Fibroblast of lung (primary cell): ENCODE results near the gene TNFSF8. TPM values are rescaled to one million over a fixed set of nuclear protein-coding genes. Genes with fewer than 3 reads are reported as not detected.

Experiments
- DNase-seq, 2 donors: peaks; one replicate each; pipeline versions ENCODE4 v3.0.0 to v3.0.0-alpha.2; 2010; ENCODE audit warnings: low read depth in 2 of 2
- H2AFZ ChIP-seq: 2 replicates; pipeline ENCODE4 v1.5.1; 2012; ENCODE audit warnings: low read length, control low read depth, inconsistent platforms
- H3K27ac ChIP-seq: 2 replicates; pipeline ENCODE4 v1.5.1; 2011; ENCODE audit warnings: low read length, control low read depth; ENCODE audit not compliant: insufficient read depth
- H3K27me3 ChIP-seq: 2 replicates; pipeline ENCODE4 v1.5.1; 2011; ENCODE audit warnings: mild to moderate bottlenecking, low read length; ENCODE audit not compliant: control insufficient read depth, insufficient read depth
- H3K36me3 ChIP-seq: 2 replicates; pipeline ENCODE4 v1.5.1; 2011; ENCODE audit warnings: low read length; ENCODE audit not compliant: control insufficient read depth, insufficient read depth
- H3K4me1 ChIP-seq: 2 replicates; pipeline ENCODE4 v1.5.1; 2011; ENCODE audit warnings: low read length; ENCODE audit not compliant: control insufficient read depth, insufficient read depth; ENCODE audit errors: extremely low read depth
- H3K4me2 ChIP-seq: 2 replicates; pipeline ENCODE4 v1.5.1; 2011; ENCODE audit warnings: low read length, control low read depth; ENCODE audit not compliant: insufficient read depth; ENCODE audit errors: extremely low read depth
- H3K4me3 ChIP-seq, 4 experiments: fragments of 200-600 bp in 1 of 4; sonication (generic) in 1 of 4; replicated peaks in 1 of 4; 2 replicates each; pipeline ENCODE4 v1.5.1; 2011 to 2016; ENCODE audit warnings: low read length in 4 of 4, low read depth in 3 of 4, mild to moderate bottlenecking in 3 of 4, control low read depth in 2 of 4, inconsistent platforms in 1 of 4, mixed read lengths in 1 of 4; ENCODE audit not compliant: insufficient read depth in 1 of 4; ENCODE audit errors: control extremely low read depth in 1 of 4
- H3K79me2 ChIP-seq: 2 replicates; pipeline ENCODE4 v1.5.1; 2012; ENCODE audit warnings: mild to moderate bottlenecking, low read length, inconsistent platforms; ENCODE audit not compliant: control insufficient read depth, insufficient read depth
- H3K9ac ChIP-seq: 2 replicates; pipeline ENCODE4 v1.5.1; 2011; ENCODE audit warnings: mild to moderate bottlenecking, low read length, control low read depth; ENCODE audit not compliant: insufficient read depth
- H3K9me3 ChIP-seq: 2 replicates; pipeline ENCODE4 v1.5.1; 2012; ENCODE audit warnings: low read depth, low read length; ENCODE audit not compliant: control insufficient read depth, insufficient read depth
- H4K20me1 ChIP-seq: 2 replicates; pipeline ENCODE4 v1.5.1; 2011; ENCODE audit warnings: low read length; ENCODE audit not compliant: control insufficient read depth, insufficient read depth; ENCODE audit errors: extremely low read depth
- EZH2 ChIP-seq: IDR thresholded peaks from 2 replicates; pipeline ENCODE4 v1.5.1; 2012; ENCODE audit warnings: low read length, control low read depth, mild to moderate bottlenecking; ENCODE audit errors: missing control alignments
- polyA plus RNA-seq, 2 donors: library from polyadenylated mRNA; depleted of rRNA in 1 of 2; stranded (reverse) in 1 of 2; unstranded in 1 of 2; fragments of >200 nt; gene quantifications; 2 replicates each; pipeline ENCODE4 v1.2.1, GENCODE V29; 2011 to 2012; ENCODE audit warnings: missing spikeins in 1 of 2
- total RNA-seq: library from RNA; depleted of rRNA; stranded (reverse); fragments of >200 nt; gene quantifications from 2 replicates; pipeline ENCODE4 v1.2.1, GENCODE V29; 2014
- TF ChIP-seq, protein P1 (sequence below), 2 donors: IDR thresholded peaks in 1 of 2; conservative IDR thresholded peaks in 1 of 2; 1 replicate in 1 of 2; 2 replicates in 1 of 2; pipeline ENCODE4 v1.5.1; 2011 to 2012; ENCODE audit warnings: low read length in 2 of 2, control low read depth in 1 of 2, inconsistent platforms in 1 of 2, low read depth in 1 of 2, mild to moderate bottlenecking in 1 of 2

Gene TNFSF8
- total and polyA plus RNA-seq, 2 donors (not counting 1 experiment from before 2014, with no cell fraction given): not detected

DNA sequence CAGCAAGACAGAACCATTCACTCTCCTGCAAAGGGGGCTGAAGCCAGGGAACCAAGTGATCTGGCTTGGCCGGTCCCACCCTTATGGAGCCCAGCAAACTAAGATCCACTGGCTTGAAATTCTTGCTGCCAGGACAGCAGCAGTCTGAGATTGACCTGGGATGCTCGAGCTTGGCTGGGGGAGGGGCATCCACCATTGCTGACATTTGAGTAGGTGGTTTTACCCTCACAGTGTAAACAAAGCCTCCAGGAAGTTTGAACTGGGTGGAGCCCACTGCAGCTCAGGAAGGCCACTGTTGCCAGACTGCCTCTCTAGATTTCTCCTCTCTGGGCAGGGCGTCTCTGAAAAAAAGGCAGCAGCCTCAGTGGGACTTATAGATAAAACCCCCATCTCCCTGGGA, 60.5 kb downstream of the TNFSF8 start:
- no peaks in the 10 kb centered on the region for H3K27me3 ChIP-seq
- no peak for DNase-seq
- no peaks in the 10 kb centered on the region for H4K20me1 ChIP-seq
- no peak overlapping the region for H2AFZ ChIP-seq
- no peak overlapping the region for H3K4me3 ChIP-seq
- no peaks in the 10 kb centered on the region for H3K36me3 ChIP-seq
- H3K9ac ChIP-seq: no peak overlapping the region
- no peak overlapping the region for H3K4me2 ChIP-seq
- no peak overlapping the region for H3K27ac ChIP-seq
- no peaks in the 10 kb centered on the region for H3K9me3 ChIP-seq
- H3K4me1 ChIP-seq: no peaks in the 10 kb centered on the region
- H3K79me2 ChIP-seq: no peaks in the 10 kb centered on the region
- TF ChIP-seq, protein P1, sequence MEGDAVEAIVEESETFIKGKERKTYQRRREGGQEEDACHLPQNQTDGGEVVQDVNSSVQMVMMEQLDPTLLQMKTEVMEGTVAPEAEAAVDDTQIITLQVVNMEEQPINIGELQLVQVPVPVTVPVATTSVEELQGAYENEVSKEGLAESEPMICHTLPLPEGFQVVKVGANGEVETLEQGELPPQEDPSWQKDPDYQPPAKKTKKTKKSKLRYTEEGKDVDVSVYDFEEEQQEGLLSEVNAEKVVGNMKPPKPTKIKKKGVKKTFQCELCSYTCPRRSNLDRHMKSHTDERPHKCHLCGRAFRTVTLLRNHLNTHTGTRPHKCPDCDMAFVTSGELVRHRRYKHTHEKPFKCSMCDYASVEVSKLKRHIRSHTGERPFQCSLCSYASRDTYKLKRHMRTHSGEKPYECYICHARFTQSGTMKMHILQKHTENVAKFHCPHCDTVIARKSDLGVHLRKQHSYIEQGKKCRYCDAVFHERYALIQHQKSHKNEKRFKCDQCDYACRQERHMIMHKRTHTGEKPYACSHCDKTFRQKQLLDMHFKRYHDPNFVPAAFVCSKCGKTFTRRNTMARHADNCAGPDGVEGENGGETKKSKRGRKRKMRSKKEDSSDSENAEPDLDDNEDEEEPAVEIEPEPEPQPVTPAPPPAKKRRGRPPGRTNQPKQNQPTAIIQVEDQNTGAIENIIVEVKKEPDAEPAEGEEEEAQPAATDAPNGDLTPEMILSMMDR (conservative IDR thresholded peaks at IDR 0.05 in 1 of 2, IDR thresholded peaks at IDR 0.05 in 1 of 2; ENCODE audit: low read depth in 1 of 2, low read length in 2 of 2): no peak
- TF ChIP-seq EZH2: no peak

DNA sequence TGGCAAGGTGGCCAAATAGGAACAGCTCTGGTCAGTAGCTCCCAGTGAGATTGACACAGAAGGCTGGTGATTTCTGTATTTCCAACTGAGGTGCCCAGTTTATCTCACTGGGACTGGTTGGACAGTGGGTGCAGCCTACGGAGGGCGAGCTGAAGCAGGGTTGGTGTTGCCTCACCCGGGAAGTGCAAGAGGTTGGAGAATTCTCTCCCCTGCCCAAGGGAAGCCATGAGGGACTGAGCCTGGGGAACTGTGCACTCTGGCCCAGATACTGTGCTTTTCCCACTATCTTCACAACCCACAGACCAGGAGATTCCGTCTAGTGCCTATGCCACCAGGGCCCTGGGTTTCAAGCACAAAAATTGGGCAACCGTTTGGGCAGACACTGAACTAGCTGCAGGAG, 61.0 kb downstream of the TNFSF8 start:
- H4K20me1 ChIP-seq: no peaks in the 10 kb centered on the region
- H3K27ac ChIP-seq: no peak overlapping the region
- no peaks in the 10 kb centered on the region for H3K4me1 ChIP-seq
- no peak overlapping the region for H2AFZ ChIP-seq
- no peak overlapping the region for H3K4me2 ChIP-seq
- no peak overlapping the region for H3K9ac ChIP-seq
- no peak for TF ChIP-seq EZH2
- TF ChIP-seq, protein P1 (conservative IDR thresholded peaks at IDR 0.05 in 1 of 2, IDR thresholded peaks at IDR 0.05 in 1 of 2; ENCODE audit: low read depth in 1 of 2, low read length in 2 of 2): no peak
- no peak overlapping the region for H3K4me3 ChIP-seq
- no peaks in the 10 kb centered on the region for H3K27me3 ChIP-seq
- DNase-seq: no peak
- H3K79me2 ChIP-seq: no peaks in the 10 kb centered on the region
- no peaks in the 10 kb centered on the region for H3K36me3 ChIP-seq
- no peaks in the 10 kb centered on the region for H3K9me3 ChIP-seq

DNA sequence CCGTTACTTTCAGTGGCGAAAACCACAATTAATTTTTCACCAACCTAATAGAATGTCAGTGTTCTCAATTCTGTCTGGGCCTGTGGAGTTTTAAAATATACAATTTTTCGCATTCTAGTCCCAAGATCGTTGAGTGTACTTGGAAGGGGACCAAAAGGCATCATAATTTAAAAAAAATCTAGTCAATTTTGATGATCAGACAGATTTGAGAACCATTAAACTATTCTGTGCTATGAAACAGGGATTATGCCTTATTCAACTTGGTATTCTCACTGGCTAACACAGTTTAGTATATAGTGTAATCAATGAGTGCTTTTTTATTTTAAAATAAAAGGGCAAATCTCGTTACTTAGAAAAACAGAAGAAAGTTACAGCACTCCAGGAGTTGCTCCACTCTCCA, 63.1 kb downstream of the TNFSF8 start:
- H3K27ac ChIP-seq: no peak overlapping the region
- H3K36me3 ChIP-seq: no peaks in the 10 kb centered on the region
- H4K20me1 ChIP-seq: no peaks in the 10 kb centered on the region
- H3K9me3 ChIP-seq: no peaks in the 10 kb centered on the region
- no peak overlapping the region for H3K4me3 ChIP-seq
- no peak overlapping the region for H2AFZ ChIP-seq
- no peaks in the 10 kb centered on the region for H3K27me3 ChIP-seq
- H3K79me2 ChIP-seq: no peaks in the 10 kb centered on the region
- no peak overlapping the region for H3K4me2 ChIP-seq
- DNase-seq: no peak
- H3K9ac ChIP-seq: no peak overlapping the region
- H3K4me1 ChIP-seq: no peaks in the 10 kb centered on the region
- TF ChIP-seq, protein P1 (conservative IDR thresholded peaks at IDR 0.05 in 1 of 2, IDR thresholded peaks at IDR 0.05 in 1 of 2; ENCODE audit: low read depth in 1 of 2, low read length in 2 of 2): no peak
- no peak for TF ChIP-seq EZH2
